Stomach smooth muscle (tissue), 2 donors: ENCODE measurements around the gene ATRNL1.

Source experiments
- H3K27ac ChIP-seq: one replicate; pipeline ENCODE4 v1.7.0; 2013; ENCODE audit warnings: mild to moderate bottlenecking, low read length, inconsistent platforms
- H3K27me3 ChIP-seq, 2 donors: one replicate each; pipeline ENCODE4 v1.7.0; 2013; ENCODE audit warnings: low read length in 2 of 2; ENCODE audit not compliant: insufficient read depth in 2 of 2, control insufficient read depth in 1 of 2
- H3K36me3 ChIP-seq, 2 donors: one replicate each; pipeline ENCODE4 v1.7.0; 2013; ENCODE audit warnings: low read length in 2 of 2; ENCODE audit not compliant: control insufficient read depth in 2 of 2, insufficient read depth in 2 of 2
- H3K4me1 ChIP-seq: one replicate; pipeline ENCODE4 v1.7.0; 2013; ENCODE audit warnings: low read length; ENCODE audit not compliant: control insufficient read depth, insufficient read depth
- H3K4me3 ChIP-seq, 2 donors: one replicate each; pipeline ENCODE4 v1.7.0; 2013; ENCODE audit warnings: low read length in 2 of 2
- H3K9ac ChIP-seq, 2 donors: one replicate each; pipeline ENCODE4 v1.7.0; 2013; ENCODE audit warnings: low read length in 2 of 2, mild to moderate bottlenecking in 1 of 2
- H3K9me3 ChIP-seq, 2 donors: one replicate each; pipeline ENCODE4 v1.7.0; 2013; ENCODE audit warnings: low read length in 2 of 2; ENCODE audit not compliant: control insufficient read depth in 2 of 2
- donor health status: healthy.
- donor health status: Pancreatic carcinoma.

ATRNL1 gene

GRCh38 chr10:115593060-115593459 is 499.9 kb downstream of the ATRNL1 start:
- H3K4me3 ChIP-seq = no peak overlapping the region
- H3K36me3 ChIP-seq = no peaks in the 10 kb centered on the region
- no peak overlapping the region for H3K9ac ChIP-seq
- no peak overlapping the region for H3K27ac ChIP-seq
- H3K27me3 ChIP-seq = no peaks in the 10 kb centered on the region
- H3K4me1 ChIP-seq = no peaks in the 10 kb centered on the region
- H3K9me3 ChIP-seq = peaks cover 2 to 6% of the 10 kb centered on the region in 2 donors

- no peaks in the 10 kb centered on the region for H3K9me3 ChIP-seq
- no peak overlapping the region for H3K9ac ChIP-seq
- no peak overlapping the region for H3K27ac ChIP-seq
- no peaks in the 10 kb centered on the region for H3K36me3 ChIP-seq
- H3K27me3 ChIP-seq = no peaks in the 10 kb centered on the region
- no peak overlapping the region for H3K4me3 ChIP-seq
- H3K4me1 ChIP-seq = no peaks in the 10 kb centered on the region
Measured at GRCh38 chr10:115604627-115605026, 511.5 kb downstream of the ATRNL1 start.

GRCh38 chr10:115606086-115606485 is 512.9 kb downstream of the ATRNL1 start:
- H3K9ac ChIP-seq = no peak overlapping the region
- H3K27ac ChIP-seq = no peak overlapping the region
- H3K27me3 ChIP-seq = no peaks in the 10 kb centered on the region
- H3K4me3 ChIP-seq = no peak overlapping the region
- H3K36me3 ChIP-seq = no peaks in the 10 kb centered on the region
- no peaks in the 10 kb centered on the region for H3K9me3 ChIP-seq
- H3K4me1 ChIP-seq = no peaks in the 10 kb centered on the region

GRCh38 chr10:115606741-115607140 is 513.6 kb downstream of the ATRNL1 start:
- Histone ChIP-seq H3K27ac (no peak overlapping the region), H3K9me3 (no peaks in the 10 kb centered on the region), H3K9ac (no peak overlapping the region), H3K36me3 (no peaks in the 10 kb centered on the region), H3K4me3 (no peak overlapping the region), H3K27me3 (no peaks in the 10 kb centered on the region), H3K4me1 (no peaks in the 10 kb centered on the region)

- H3K9ac ChIP-seq = no peak overlapping the region
- no peaks in the 10 kb centered on the region for H3K27me3 ChIP-seq
- no peak overlapping the region for H3K27ac ChIP-seq
- H3K36me3 ChIP-seq = no peaks in the 10 kb centered on the region
- H3K4me3 ChIP-seq = no peak overlapping the region
- no peaks in the 10 kb centered on the region for H3K9me3 ChIP-seq
- H3K4me1 ChIP-seq = no peaks in the 10 kb centered on the region
Measured at GRCh38 chr10:115624448-115624847, 531.3 kb downstream of the ATRNL1 start.

- Histone ChIP-seq H3K36me3 (no peaks in the 10 kb centered on the region), H3K4me3 (no peak overlapping the region), H3K27me3 (no peaks in the 10 kb centered on the region), H3K4me1 (no peaks in the 10 kb centered on the region), H3K9ac (no peak overlapping the region), H3K27ac (no peak overlapping the region), H3K9me3 (no peaks in the 10 kb centered on the region)
Measured at GRCh38 chr10:115628616-115629015, 535.5 kb downstream of the ATRNL1 start.

- H3K4me1 ChIP-seq = no peaks in the 10 kb centered on the region
- H3K27ac ChIP-seq = no peak overlapping the region
Measured at GRCh38 chr10:115638246-115638645, 545.1 kb downstream of the ATRNL1 start.

GRCh38 chr10:115649217-115649616 is 556.1 kb downstream of the ATRNL1 start:
- H3K27me3 ChIP-seq = no peaks in the 10 kb centered on the region
- H3K36me3 ChIP-seq = no peaks in the 10 kb centered on the region
- H3K9ac ChIP-seq = no peak overlapping the region
- H3K4me1 ChIP-seq = no peaks in the 10 kb centered on the region
- no peaks in the 10 kb centered on the region for H3K9me3 ChIP-seq
- H3K27ac ChIP-seq = no peak overlapping the region
- no peak overlapping the region for H3K4me3 ChIP-seq

More at GRCh38 chr10:115638246-115638645, 545.1 kb downstream of the ATRNL1 start:
- Histone ChIP-seq H3K4me3 (no peak overlapping the region), H3K27me3 (no peaks in the 10 kb centered on the region), H3K36me3 (no peaks in the 10 kb centered on the region), H3K9ac (no peak overlapping the region), H3K9me3 (no peaks in the 10 kb centered on the region)

GRCh38 chr10:115653473-115653872 is 560.3 kb downstream of the ATRNL1 start:
- Histone ChIP-seq H3K4me1 (no peaks in the 10 kb centered on the region), H3K9ac (no peak overlapping the region), H3K27me3 (no peaks in the 10 kb centered on the region), H3K4me3 (no peak overlapping the region), H3K27ac (no peak overlapping the region), H3K9me3 (no peaks in the 10 kb centered on the region), H3K36me3 (no peaks in the 10 kb centered on the region)

GRCh38 chr10:115654961-115655360 is 561.8 kb downstream of the ATRNL1 start:
- H3K36me3 ChIP-seq = no peaks in the 10 kb centered on the region
- H3K27ac ChIP-seq = no peak overlapping the region
- no peak overlapping the region for H3K4me3 ChIP-seq
- H3K9me3 ChIP-seq = no peaks in the 10 kb centered on the region
- H3K4me1 ChIP-seq = no peaks in the 10 kb centered on the region
- H3K9ac ChIP-seq = no peak overlapping the region
- H3K27me3 ChIP-seq = no peaks in the 10 kb centered on the region

GRCh38 chr10:115657161-115657860 is 564.1 kb downstream of the ATRNL1 start:
- H3K27ac ChIP-seq = no peak overlapping the region
- H3K4me1 ChIP-seq = no peaks in the 10 kb centered on the region
- no peaks in the 10 kb centered on the region for H3K9me3 ChIP-seq
- no peak overlapping the region for H3K4me3 ChIP-seq
- H3K9ac ChIP-seq = no peak overlapping the region
- H3K36me3 ChIP-seq = no peaks in the 10 kb centered on the region
- no peaks in the 10 kb centered on the region for H3K27me3 ChIP-seq
